H1 (cell line): ENCODE data around the gene ENO3. TPM values are rescaled to one million over a fixed set of nuclear protein-coding genes. Genes with fewer than 3 reads are reported as not detected.

ENCODE experiments used
- CBX8 ChIP-seq: fragments of 300-800, 300-1000 bp; sonication (generic); IDR thresholded peaks from 2 replicates; pipeline ENCODE4 v1.7.1; 2016; ENCODE audit warnings: low read depth, low read length, borderline replicate concordance
- CREB1 ChIP-seq: IDR thresholded peaks from 2 replicates; pipeline ENCODE4 v1.6.1; 2012; ENCODE audit warnings: inconsistent platforms
- EZH2 ChIP-seq: fragments of 200-600 bp; sonication (generic); IDR thresholded peaks from 2 replicates; pipeline ENCODE4 v1.7.1; 2012; ENCODE audit warnings: low read depth, mild to moderate bottlenecking, moderate library complexity, low read length, inconsistent platforms; ENCODE audit not compliant: severe bottlenecking
- JUND ChIP-seq: IDR thresholded peaks from 2 replicates; pipeline ENCODE4 v1.6.1; 2011; ENCODE audit warnings: mild to moderate bottlenecking, improper control_type of control experiment, low read length
- RFX5 ChIP-seq: IDR thresholded peaks from 2 replicates; pipeline ENCODE4 v1.6.1; 2011; ENCODE audit warnings: low read depth, low read length, improper control_type of control experiment, borderline replicate concordance
- TEAD4 ChIP-seq: IDR thresholded peaks from 2 replicates; pipeline ENCODE4 v1.6.1; 2012; ENCODE audit warnings: low read depth, low read length, inconsistent platforms, mixed read lengths
- polyA plus RNA-seq, 7 experiments: library from polyadenylated mRNA; depleted of rRNA in 3 of 7; stranded (reverse) in 5 of 7; unstranded in 2 of 7; fragments of >200 nt in 5 of 7; fragments of 200-250 nt in 2 of 7; gene quantifications; 1 replicate in 5 of 7; 2 replicates in 1 of 7; 4 replicates in 1 of 7; pipeline versions ENCODE4 v1.2.1 to v1.2.3, GENCODE V29; 2011 to 2013; ENCODE audit warnings: missing spikeins in 2 of 7, mixed read lengths in 2 of 7
- total RNA-seq: library from RNA; stranded (reverse); fragmentation: NEBNext Ultra II Directional; extraction: Animal tissue kit (Norgen Biotek cat#: 25700); gene quantifications from 2 replicates; pipeline ENCODE4 v1.2.1, GENCODE V29; 2021
- TF ChIP-seq, protein P1 (sequence below), 3 experiments: IDR thresholded peaks; 1 replicate in 2 of 3; 2 replicates in 1 of 3; pipeline versions ENCODE4 v1.5.1 to v1.6.1; 2011; ENCODE audit warnings: low read length in 3 of 3, mild to moderate bottlenecking in 3 of 3, inconsistent platforms in 2 of 3, low read depth in 1 of 3, moderate library complexity in 1 of 3; ENCODE audit not compliant: insufficient read depth in 1 of 3; ENCODE audit errors: control extremely low read depth in 1 of 3

ENO3 gene
- total and polyA plus RNA-seq, 2 of the 8 experiments (the other 6 are each of a cell fraction or from before 2014, with no cell fraction given): 25.0 to 25.7 TPM

DNA sequence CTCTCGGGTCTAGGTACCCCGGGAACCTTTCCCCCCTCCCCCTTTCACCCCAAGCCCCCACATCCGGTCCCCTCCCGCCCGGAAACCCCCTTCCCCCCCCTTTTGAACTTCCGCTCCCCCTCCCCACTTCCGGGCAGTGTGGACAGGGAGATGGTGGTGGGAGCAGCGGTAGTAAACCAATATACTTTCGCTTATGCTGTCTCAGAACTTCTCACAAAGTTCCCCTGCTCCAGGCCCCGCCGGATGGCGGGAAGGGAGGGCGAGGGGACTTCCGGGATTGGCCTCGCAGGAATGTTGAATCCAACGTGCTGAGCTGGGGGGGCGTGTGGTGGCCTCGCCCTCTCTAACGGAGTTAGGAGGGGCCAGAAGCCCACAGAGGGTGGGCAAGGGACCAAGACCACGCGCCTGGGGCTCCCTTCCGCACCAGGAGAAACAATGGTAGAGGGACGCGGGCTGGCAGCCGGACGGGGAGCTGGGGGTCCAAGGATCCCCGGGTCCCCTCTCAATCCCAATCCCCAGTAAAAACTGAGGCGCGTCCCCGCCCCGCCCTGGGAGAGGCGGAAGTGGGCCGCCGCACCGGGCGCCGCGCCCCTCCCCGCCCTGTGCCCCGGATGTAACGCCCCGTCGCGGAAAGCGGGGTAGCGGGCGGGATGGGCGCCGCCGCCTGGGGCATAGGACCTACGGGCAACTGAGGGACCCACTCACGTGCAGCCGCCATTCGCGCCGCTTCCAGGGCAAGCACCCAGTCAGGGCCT lies 3.3 kb upstream of the ENO3 start (continued):
- TF ChIP-seq EZH2 (no peak), RFX5 (no peak), CBX8 (no peak), CREB1 (no peak; the same call in 1 of the 2 replicates), TEAD4 (peak; percentile 56; the same call in 1 of the 2 replicates), JUND (no peak)
- TF ChIP-seq, protein P1, sequence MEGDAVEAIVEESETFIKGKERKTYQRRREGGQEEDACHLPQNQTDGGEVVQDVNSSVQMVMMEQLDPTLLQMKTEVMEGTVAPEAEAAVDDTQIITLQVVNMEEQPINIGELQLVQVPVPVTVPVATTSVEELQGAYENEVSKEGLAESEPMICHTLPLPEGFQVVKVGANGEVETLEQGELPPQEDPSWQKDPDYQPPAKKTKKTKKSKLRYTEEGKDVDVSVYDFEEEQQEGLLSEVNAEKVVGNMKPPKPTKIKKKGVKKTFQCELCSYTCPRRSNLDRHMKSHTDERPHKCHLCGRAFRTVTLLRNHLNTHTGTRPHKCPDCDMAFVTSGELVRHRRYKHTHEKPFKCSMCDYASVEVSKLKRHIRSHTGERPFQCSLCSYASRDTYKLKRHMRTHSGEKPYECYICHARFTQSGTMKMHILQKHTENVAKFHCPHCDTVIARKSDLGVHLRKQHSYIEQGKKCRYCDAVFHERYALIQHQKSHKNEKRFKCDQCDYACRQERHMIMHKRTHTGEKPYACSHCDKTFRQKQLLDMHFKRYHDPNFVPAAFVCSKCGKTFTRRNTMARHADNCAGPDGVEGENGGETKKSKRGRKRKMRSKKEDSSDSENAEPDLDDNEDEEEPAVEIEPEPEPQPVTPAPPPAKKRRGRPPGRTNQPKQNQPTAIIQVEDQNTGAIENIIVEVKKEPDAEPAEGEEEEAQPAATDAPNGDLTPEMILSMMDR (IDR thresholded peaks at IDR 0.05; ENCODE audit: control extremely low read depth in 1 of 3, insufficient read depth in 1 of 3, low read depth in 1 of 3, low read length in 3 of 3): no peak
- TF ChIP-seq, all 59 proteins: peak for 12
